Gastroesophageal sphincter (tissue), 3 donors: ENCODE data around the gene SLC15A2.

ENCODE experiments used
- EP300 ChIP-seq: sonication (generic); formaldehyde crosslinking; IDR thresholded peaks from one replicate; pipeline ENCODE4 v1.6.1; 2017; ENCODE audit warnings: antibody characterized with exemption, mild to moderate bottlenecking
- POLR2A ChIP-seq, 2 donors: fragments of 450-650 bp; IDR thresholded peaks; one replicate each; pipeline ENCODE4 v1.6.1; 2017; ENCODE audit warnings: antibody characterized with exemption in 2 of 2, mild to moderate bottlenecking in 2 of 2, moderate library complexity in 1 of 2
- POLR2AphosphoS5 ChIP-seq: sonication (generic); formaldehyde crosslinking; IDR thresholded peaks from one replicate; pipeline ENCODE4 v1.6.1; 2017; ENCODE audit warnings: antibody characterized with exemption
- TF ChIP-seq, protein P1 (sequence below), 4 experiments: fragments of 200-600 bp in 2 of 4; fragments of 450-650 bp in 2 of 4; sonication (generic) in 1 of 4; IDR thresholded peaks; one replicate each; pipeline ENCODE4 v1.5.1; 2017 to 2019; ENCODE audit warnings: antibody characterized with exemption in 4 of 4, mild to moderate bottlenecking in 2 of 4, moderate library complexity in 2 of 4

- no peak for TF ChIP-seq EP300
- TF ChIP-seq, protein P1, sequence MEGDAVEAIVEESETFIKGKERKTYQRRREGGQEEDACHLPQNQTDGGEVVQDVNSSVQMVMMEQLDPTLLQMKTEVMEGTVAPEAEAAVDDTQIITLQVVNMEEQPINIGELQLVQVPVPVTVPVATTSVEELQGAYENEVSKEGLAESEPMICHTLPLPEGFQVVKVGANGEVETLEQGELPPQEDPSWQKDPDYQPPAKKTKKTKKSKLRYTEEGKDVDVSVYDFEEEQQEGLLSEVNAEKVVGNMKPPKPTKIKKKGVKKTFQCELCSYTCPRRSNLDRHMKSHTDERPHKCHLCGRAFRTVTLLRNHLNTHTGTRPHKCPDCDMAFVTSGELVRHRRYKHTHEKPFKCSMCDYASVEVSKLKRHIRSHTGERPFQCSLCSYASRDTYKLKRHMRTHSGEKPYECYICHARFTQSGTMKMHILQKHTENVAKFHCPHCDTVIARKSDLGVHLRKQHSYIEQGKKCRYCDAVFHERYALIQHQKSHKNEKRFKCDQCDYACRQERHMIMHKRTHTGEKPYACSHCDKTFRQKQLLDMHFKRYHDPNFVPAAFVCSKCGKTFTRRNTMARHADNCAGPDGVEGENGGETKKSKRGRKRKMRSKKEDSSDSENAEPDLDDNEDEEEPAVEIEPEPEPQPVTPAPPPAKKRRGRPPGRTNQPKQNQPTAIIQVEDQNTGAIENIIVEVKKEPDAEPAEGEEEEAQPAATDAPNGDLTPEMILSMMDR (IDR thresholded peaks at IDR 0.05), result no peak
- no peak for TF ChIP-seq POLR2A (IDR thresholded peaks at IDR 0.05)
- no peak for TF ChIP-seq POLR2AphosphoS5
These were observed 93.9 kb downstream of the SLC15A2 start for GRCh38 chr3:121988146-121988545.
